Measurements from ENCODE around the gene AGAP1. TPM values are rescaled to one million over a fixed set of nuclear protein-coding genes. Genes with fewer than 3 reads are reported as not detected.
A peak's percentile ranks its signal among the peaks of the same experiment; 100 is the strongest.
"Not testable (repeated sequence)": the region's sequence is repeated elsewhere in the genome, so short reads cannot be mapped to it uniquely, and the experiment has no call there.

Gene AGAP1
- total RNA-seq, 1 donor from 2014 or later, result 6.5 TPM

DNA sequence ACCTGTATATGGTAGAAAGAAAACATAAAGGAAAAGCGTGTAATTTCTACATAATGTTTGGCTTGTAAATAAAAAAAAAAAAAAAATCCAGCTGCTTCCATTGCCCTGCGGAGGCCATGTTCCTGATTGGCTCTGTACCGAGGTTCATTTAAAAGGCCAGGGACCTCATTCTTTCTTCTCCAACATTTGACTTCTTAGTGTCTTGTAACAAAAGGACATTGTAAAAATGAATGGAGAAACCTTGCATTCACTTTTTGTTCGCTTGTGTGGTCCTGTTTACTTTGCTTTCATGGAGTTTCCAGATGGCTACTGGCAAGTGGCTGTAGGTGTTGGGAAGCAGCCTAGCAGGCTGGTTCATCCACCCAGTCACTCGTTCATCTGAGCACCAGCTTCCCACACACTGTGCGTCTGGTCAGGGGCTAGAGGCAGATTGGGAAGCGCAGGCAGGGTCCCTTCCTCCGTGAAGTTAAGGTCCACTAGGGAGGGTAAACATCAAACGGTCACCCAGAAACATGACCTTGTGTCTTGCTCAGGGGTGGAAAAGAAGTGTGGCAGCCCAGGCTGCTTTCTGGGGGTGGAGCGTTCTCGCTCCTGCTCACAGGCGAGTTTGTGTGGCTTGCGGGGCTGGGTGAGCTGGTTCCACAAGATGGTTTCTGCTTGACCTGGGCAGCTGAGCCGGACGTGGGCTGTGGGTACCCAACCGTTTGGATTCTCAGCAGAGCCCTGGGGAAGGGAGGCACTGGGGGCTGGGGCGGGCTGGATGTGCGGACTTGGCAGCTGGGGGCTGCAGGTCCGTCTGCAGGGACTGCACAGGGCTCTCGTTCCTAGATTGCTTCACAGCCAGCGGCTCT lies 260.7 kb downstream of the AGAP1 start:
- no peak for DNase-seq (ENCODE audit: low read depth, low spot score)

DNA sequence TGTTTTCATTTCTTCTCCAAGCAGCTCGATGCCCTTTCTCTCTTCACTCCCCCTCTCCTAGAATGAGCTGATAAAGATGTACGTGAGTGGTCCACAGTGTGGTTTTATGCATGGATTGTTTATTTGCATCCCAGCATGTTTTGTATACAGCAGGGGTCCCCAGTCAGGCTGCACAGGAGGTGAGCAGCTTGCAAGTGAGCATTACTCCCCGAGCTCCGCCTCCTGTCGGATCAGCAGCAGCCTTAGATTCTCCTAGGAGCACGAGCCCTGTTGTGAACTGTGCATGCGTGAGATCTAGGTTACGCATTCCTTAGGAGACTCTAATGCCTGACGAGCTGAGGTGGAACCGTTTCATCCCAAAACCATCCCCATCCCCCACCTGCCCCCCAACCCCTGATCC lies 262.6 kb downstream of the AGAP1 start:
- no peak for DNase-seq (ENCODE audit: low read depth, low spot score)

DNA sequence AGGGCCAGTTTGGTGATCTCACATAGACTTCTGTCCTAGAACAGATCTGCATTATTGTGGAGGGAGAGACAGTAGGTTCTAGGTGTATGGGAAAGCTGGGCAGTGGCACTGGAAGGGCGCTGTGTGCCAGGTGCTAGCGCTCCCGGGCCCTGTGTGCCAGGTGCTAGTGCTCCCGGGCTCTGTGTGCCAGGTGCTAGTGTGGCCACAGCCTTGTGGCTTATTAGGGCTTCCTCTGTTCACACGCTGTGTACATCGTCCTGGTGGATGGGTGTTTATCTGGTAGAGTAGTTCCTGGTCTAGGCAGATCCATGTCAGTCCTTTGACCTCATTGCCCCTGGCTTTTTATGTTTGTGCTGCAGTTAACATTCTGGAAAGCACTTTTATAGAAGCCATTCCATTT lies 263.4 kb downstream of the AGAP1 start:
- no peak for DNase-seq (ENCODE audit: low read depth, low spot score)

DNA sequence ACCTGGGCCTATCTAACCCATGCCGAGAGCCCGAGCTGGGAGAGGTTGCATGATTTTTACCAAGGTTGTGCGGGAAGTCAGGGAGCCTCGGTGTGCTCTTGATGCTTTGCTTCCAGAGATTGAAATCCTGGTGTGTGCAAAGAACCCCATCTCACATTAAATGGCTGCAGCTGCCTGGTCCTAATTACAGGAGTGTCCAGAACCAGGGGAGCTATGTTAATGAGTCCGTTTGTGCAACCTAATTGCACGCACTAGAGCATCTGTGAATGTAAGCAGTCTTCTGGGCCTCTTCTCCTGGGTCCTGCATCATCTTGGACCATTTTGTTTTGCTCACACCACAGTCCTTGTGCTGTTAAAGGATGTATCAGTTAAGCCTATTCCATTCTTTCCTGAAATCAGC lies 263.8 kb downstream of the AGAP1 start:
- no peak for DNase-seq (ENCODE audit: low read depth, low spot score)

GRCh38 chr2:235762832-235763598 lies 269.2 kb downstream of the AGAP1 start:
- DNase-seq (ENCODE audit: low read depth, low spot score), result no peak

GRCh38 chr2:235763816-235764215 lies 270.0 kb downstream of the AGAP1 start:
- no peak for DNase-seq (ENCODE audit: low read depth, low spot score)

DNA sequence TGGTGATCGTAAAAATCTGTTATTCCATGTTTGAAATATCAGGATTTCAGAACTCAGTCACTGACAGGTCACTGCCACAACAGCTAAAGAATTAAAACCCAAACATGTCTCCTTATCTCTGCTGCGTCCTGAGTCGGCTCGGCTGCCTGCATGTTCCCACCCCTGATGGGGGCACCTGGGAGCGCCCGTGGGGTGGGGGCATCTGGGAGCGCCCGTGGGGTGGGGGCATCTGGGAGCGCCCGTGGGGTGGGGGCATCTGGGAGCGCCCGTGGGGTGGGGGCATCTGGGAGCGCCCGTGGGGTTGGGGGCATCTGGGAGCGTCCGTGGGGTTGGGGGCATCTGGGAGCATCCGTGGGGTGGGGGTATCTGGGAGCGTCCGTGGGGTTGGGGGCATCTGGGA lies 270.6 kb downstream of the AGAP1 start:
- DNase-seq (ENCODE audit: low read depth, low spot score), result not testable (repeated sequence)

- no peak for DNase-seq (ENCODE audit: low read depth, low spot score)
These were observed 271.5 kb downstream of the AGAP1 start for GRCh38 chr2:235765181-235765820.

- peak; percentile 44 for DNase-seq (ENCODE audit: low read depth, low spot score)
These were observed 272.4 kb downstream of the AGAP1 start for GRCh38 chr2:235766278-235766677.

GRCh38 chr2:235768606-235769005 lies 274.8 kb downstream of the AGAP1 start:
- DNase-seq (ENCODE audit: low read depth, low spot score), result no peak

DNA sequence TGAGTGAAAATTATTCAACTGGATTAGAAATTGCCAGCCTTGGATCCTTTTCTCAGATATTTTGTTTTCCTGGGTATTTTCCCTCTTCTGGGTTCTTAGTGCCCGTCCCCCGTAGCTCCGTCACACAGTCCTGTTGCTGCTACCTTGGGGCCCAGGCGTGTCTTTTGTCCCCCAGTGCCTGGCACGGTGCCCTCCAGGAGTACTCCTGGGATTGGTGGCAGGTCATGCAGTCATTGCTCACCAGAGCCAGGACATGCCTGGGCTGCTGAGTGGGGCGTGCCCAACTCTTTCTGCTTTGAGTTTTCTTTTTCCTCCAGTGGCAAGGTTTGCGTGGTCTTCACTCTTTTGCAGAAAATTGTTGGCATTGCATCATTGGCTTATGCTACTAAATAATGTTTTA lies 275.2 kb downstream of the AGAP1 start:
- DNase-seq (ENCODE audit: low read depth, low spot score), result no peak

DNA sequence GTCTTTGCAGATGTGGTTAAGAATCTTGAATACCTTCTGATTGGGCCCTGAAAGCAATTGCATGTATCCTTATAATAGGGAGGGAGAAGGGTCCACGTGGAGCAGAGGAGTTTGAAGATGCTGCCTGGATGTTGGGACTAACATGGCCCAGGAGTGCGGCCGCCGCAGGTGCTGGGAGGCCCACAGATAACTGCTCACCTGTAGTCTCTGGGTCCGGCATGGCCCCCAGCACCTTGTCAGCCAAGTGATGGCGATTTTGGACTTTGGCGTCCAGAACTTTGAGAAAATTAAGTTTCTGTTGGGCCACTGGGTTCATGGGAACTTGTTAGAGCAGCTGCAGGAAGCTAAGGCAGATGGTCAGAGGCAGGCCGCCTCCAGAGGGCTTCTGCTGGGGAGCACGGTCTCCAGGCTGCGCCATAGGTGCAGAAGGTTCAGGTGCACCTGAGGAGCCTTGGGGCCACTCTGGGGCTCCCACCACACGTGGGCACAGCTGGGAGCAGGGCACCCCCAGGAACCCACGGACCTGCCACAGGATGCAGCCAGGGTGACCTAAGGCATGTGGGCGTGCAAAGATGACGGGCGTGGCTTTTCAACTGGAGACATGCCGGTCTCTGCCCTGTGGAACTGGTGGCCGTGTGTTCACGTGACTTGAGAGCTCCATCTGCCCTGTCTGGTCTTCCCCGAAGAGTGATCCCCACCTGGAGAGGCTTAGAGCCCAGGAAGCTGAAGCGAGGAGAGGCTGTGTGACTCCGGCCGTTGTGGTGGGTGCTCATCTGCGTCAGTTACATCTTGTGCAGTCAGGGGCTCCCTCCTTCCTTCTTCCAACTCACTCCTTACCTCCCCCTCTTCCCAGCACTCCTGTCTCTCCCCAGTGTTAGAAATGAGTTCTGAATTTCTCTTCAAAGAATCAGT lies 277.3 kb downstream of the AGAP1 start:
- no peak for DNase-seq (ENCODE audit: low read depth, low spot score)

GRCh38 chr2:235773188-235773928 lies 279.5 kb downstream of the AGAP1 start:
- DNase-seq (ENCODE audit: low read depth, low spot score), result no peak

DNA sequence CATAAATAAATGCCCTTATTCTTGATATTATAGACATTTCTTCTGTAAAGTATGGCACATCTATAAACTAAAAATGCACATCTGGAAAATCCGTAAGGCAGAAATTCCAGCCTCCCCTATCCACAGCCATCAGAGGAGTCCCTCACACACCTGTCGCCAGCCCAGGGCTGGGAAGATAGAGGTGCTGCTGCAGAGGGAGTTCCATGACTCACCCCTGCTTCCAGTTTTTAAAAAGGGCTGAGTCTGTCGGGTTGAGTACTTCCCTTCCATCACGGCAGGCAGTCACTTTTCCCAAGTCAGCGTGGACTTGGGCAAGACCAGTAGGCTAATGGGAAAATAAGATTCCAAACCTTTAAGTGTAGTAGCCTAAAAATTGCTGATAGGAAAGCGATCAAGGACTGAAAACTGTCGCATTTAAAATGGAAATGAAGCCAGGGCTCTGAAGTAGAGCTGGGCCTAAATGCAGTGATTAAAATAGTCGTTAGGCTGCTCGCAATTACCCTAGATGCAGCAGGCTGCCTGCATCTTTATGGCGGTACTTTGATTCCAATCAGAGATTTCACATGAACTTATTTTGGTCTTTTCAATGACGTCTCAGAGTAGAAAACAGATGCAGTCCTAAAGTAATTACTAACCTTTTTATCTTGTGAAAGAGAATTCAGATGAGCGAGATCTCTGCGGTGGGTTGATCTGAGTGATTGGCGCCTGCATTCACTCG lies 280.5 kb downstream of the AGAP1 start:
- no peak for DNase-seq (ENCODE audit: low read depth, low spot score)

- no peak for DNase-seq (ENCODE audit: low read depth, low spot score)
These were observed 282.7 kb downstream of the AGAP1 start for GRCh38 chr2:235776531-235776930.

GRCh38 chr2:235779444-235779896 lies 285.6 kb downstream of the AGAP1 start:
- peak; percentile 30 for DNase-seq (ENCODE audit: low read depth, low spot score)

- DNase-seq (ENCODE audit: low read depth, low spot score), result no peak
These were observed 286.6 kb downstream of the AGAP1 start for GRCh38 chr2:235780401-235780800.

DNA sequence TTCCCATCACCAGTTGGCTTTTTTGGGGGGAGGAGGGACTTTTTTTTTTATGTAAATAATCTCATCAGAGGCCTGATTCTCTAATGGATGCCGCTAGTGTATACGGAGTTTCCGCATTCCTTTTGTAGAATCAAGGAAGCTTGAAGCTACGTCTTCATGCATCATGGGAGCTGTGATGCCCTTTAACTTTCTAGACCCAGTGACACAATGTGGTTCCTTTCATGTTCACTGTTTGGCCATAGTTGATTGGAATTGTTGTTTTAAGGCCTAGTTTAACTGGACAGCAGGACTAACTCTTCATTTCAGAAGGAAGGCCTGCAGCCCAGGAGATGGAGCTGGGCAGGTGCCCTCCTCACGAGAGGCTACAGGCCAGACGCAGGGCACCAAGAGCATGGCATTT lies 287.9 kb downstream of the AGAP1 start:
- no peak for DNase-seq (ENCODE audit: low read depth, low spot score)

- no peak for DNase-seq (ENCODE audit: low read depth, low spot score)
These were observed 290.9 kb downstream of the AGAP1 start for GRCh38 chr2:235784788-235785187.

- DNase-seq (ENCODE audit: low read depth, low spot score), result no peak
These were observed 295.7 kb downstream of the AGAP1 start for GRCh38 chr2:235789552-235789951.
